Esophagus squamous epithelium (tissue), 4 donors: ENCODE measurements around the gene SLC7A6.

Experiments used
- POLR2A ChIP-seq, 4 donors: fragments of 450-650 bp; IDR thresholded peaks; one replicate each; pipeline ENCODE4 v1.6.1; 2017; ENCODE audit warnings: antibody characterized with exemption in 4 of 4, mild to moderate bottlenecking in 4 of 4, moderate library complexity in 3 of 4
- TF ChIP-seq, protein P1 (sequence below), 6 experiments: fragments of 450-650 bp in 4 of 6; fragments of 200-600 bp in 2 of 6; sonication (generic) in 2 of 6; IDR thresholded peaks; one replicate each; pipeline ENCODE4 v1.5.1; 2016 to 2019; ENCODE audit warnings: antibody characterized with exemption in 6 of 6, mild to moderate bottlenecking in 4 of 6, moderate library complexity in 4 of 6

DNA sequence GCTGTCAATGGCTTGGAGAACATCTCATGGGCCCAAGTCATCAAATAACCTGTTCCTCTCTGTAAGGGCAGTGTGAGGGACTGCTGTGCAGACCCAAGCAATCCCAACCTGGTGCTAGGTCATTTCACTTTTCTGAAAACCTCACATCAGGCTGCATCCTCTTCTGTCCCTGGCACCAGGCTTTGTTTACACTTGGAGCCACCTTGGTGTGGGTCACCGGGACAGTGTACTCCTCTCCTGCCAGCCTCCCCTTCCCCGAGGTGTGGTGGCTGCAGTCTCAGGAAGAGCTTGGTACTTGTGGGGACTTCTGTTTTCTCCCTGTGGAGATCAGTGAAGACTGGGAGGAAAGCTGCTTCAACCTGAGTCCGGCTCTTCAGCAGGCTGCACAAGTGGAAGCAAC is 34.0 kb downstream of the SLC7A6 start:
- TF ChIP-seq, protein P1, sequence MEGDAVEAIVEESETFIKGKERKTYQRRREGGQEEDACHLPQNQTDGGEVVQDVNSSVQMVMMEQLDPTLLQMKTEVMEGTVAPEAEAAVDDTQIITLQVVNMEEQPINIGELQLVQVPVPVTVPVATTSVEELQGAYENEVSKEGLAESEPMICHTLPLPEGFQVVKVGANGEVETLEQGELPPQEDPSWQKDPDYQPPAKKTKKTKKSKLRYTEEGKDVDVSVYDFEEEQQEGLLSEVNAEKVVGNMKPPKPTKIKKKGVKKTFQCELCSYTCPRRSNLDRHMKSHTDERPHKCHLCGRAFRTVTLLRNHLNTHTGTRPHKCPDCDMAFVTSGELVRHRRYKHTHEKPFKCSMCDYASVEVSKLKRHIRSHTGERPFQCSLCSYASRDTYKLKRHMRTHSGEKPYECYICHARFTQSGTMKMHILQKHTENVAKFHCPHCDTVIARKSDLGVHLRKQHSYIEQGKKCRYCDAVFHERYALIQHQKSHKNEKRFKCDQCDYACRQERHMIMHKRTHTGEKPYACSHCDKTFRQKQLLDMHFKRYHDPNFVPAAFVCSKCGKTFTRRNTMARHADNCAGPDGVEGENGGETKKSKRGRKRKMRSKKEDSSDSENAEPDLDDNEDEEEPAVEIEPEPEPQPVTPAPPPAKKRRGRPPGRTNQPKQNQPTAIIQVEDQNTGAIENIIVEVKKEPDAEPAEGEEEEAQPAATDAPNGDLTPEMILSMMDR (IDR thresholded peaks at IDR 0.05) = no peak
- TF ChIP-seq POLR2A (IDR thresholded peaks at IDR 0.05) = no peak
